HEK293 (cell line): ENCODE results near the gene R3HDM1.
A peak's percentile ranks its signal among the peaks of the same experiment; 100 is the strongest.

Experiments
- BCL6B ChIP-seq: fragments of 450-650 bp; formaldehyde crosslinking; IDR thresholded peaks from 2 replicates; pipeline ENCODE4 v1.5.1; 2017; ENCODE audit warnings: missing biosample characterization, missing genetic modification characterization
- EGR2 ChIP-seq: fragments of 450-650 bp; formaldehyde crosslinking; IDR thresholded peaks from 2 replicates; pipeline ENCODE4 v1.5.1; 2016; ENCODE audit warnings: low read depth, missing biosample characterization, missing genetic modification characterization
- KLF1 ChIP-seq: fragments of 450-650 bp; formaldehyde crosslinking; IDR thresholded peaks from 2 replicates; pipeline ENCODE4 v1.5.1; 2016; ENCODE audit warnings: missing biosample characterization, missing genetic modification characterization
- MYNN ChIP-seq: fragments of 450-650 bp; formaldehyde crosslinking; IDR thresholded peaks from 2 replicates; pipeline ENCODE4 v1.5.1; 2016; ENCODE audit warnings: missing biosample characterization, missing genetic modification characterization, borderline replicate concordance
- REST ChIP-seq: fragments of 450-650 bp; formaldehyde crosslinking; IDR thresholded peaks from 2 replicates; pipeline ENCODE4 v1.5.1; 2016; ENCODE audit warnings: missing biosample characterization, missing genetic modification characterization
- SCRT2 ChIP-seq: fragments of 450-650 bp; formaldehyde crosslinking; IDR thresholded peaks from 2 replicates; pipeline ENCODE4 v1.5.1; 2016; ENCODE audit warnings: missing biosample characterization, missing genetic modification characterization
- ZBTB21 ChIP-seq: fragments of 450-650 bp; formaldehyde crosslinking; IDR thresholded peaks from 2 replicates; pipeline ENCODE4 v1.5.1; 2017; ENCODE audit warnings: missing biosample characterization, missing genetic modification characterization
- ZBTB48 ChIP-seq: fragments of 450-650 bp; formaldehyde crosslinking; IDR thresholded peaks from 2 replicates; pipeline ENCODE4 v1.5.1; 2016; ENCODE audit warnings: missing biosample characterization, missing genetic modification characterization
- ZBTB6 ChIP-seq: fragments of 450-650 bp; formaldehyde crosslinking; IDR thresholded peaks from 2 replicates; pipeline ENCODE4 v1.5.1; 2017; ENCODE audit warnings: missing biosample characterization, missing genetic modification characterization
- ZEB2 ChIP-seq: fragments of 450-650 bp; formaldehyde crosslinking; IDR thresholded peaks from 2 replicates; pipeline ENCODE4 v1.5.1; 2016; ENCODE audit warnings: missing biosample characterization, missing genetic modification characterization
- ZNF175 ChIP-seq: fragments of 450-650 bp; formaldehyde crosslinking; IDR thresholded peaks from 2 replicates; pipeline ENCODE4 v1.5.1; 2016; ENCODE audit warnings: missing biosample characterization, missing genetic modification characterization
- ZNF19 ChIP-seq: fragments of 450-650 bp; formaldehyde crosslinking; IDR thresholded peaks from 2 replicates; pipeline ENCODE4; 2016; ENCODE audit warnings: missing biosample characterization, missing genetic modification characterization, low read depth
- ZNF2 ChIP-seq: fragments of 450-650 bp; formaldehyde crosslinking; IDR thresholded peaks from 2 replicates; pipeline ENCODE4 v1.5.1; 2016; ENCODE audit warnings: missing biosample characterization, missing genetic modification characterization
- ZNF280C ChIP-seq: fragments of 450-650 bp; formaldehyde crosslinking; IDR thresholded peaks from 2 replicates; pipeline ENCODE4 v1.5.1; 2016; ENCODE audit warnings: missing biosample characterization, missing genetic modification characterization
- ZNF324 ChIP-seq: fragments of 450-650 bp; formaldehyde crosslinking; IDR thresholded peaks from 2 replicates; pipeline ENCODE4 v1.5.1; 2016; ENCODE audit warnings: missing biosample characterization, missing genetic modification characterization
- ZNF394 ChIP-seq: fragments of 450-650 bp; formaldehyde crosslinking; IDR thresholded peaks from 2 replicates; pipeline ENCODE4 v1.5.1; 2016; ENCODE audit warnings: missing biosample characterization, missing genetic modification characterization, mild to moderate bottlenecking, moderate library complexity, borderline replicate concordance
- ZNF404 ChIP-seq: fragments of 450-650 bp; formaldehyde crosslinking; IDR thresholded peaks from 2 replicates; pipeline ENCODE4 v1.5.1; 2017; ENCODE audit warnings: missing biosample characterization, missing genetic modification characterization
- ZNF416 ChIP-seq: fragments of 450-650 bp; formaldehyde crosslinking; IDR thresholded peaks from 2 replicates; pipeline ENCODE4 v1.5.1; 2016; ENCODE audit warnings: missing biosample characterization, missing genetic modification characterization
- ZNF433 ChIP-seq: fragments of 450-650 bp; formaldehyde crosslinking; IDR thresholded peaks from 2 replicates; pipeline ENCODE4 v1.5.1; 2016; ENCODE audit warnings: missing biosample characterization, missing genetic modification characterization, low read depth
- ZNF473 ChIP-seq: fragments of 450-650 bp; formaldehyde crosslinking; IDR thresholded peaks from 2 replicates; pipeline ENCODE4 v1.5.1; 2017; ENCODE audit warnings: missing biosample characterization, missing genetic modification characterization
- ZNF510 ChIP-seq: fragments of 450-650 bp; formaldehyde crosslinking; IDR thresholded peaks from 2 replicates; pipeline ENCODE4 v1.5.1; 2018; ENCODE audit warnings: mild to moderate bottlenecking, missing genetic modification characterization, missing biosample characterization; ENCODE audit not compliant: insufficient replicate concordance
- ZNF513 ChIP-seq: fragments of 450-650 bp; IDR thresholded peaks from 2 replicates; pipeline ENCODE4 v1.5.1; 2018; ENCODE audit warnings: missing biosample characterization, missing genetic modification characterization
- ZNF623 ChIP-seq: fragments of 450-650 bp; formaldehyde crosslinking; IDR thresholded peaks from 2 replicates; pipeline ENCODE4 v1.5.1; 2016; ENCODE audit warnings: missing biosample characterization, missing genetic modification characterization
- ZNF629 ChIP-seq: fragments of 450-650 bp; formaldehyde crosslinking; IDR thresholded peaks from 2 replicates; pipeline ENCODE4 v1.5.1; 2017; ENCODE audit warnings: missing biosample characterization, missing genetic modification characterization
- ZNF843 ChIP-seq: fragments of 450-650 bp; formaldehyde crosslinking; IDR thresholded peaks from 2 replicates; pipeline ENCODE4 v1.5.1; 2016; ENCODE audit warnings: missing biosample characterization, missing genetic modification characterization
- ZSCAN18 ChIP-seq: fragments of 450-650 bp; formaldehyde crosslinking; IDR thresholded peaks from 2 replicates; pipeline ENCODE4 v1.5.1; 2016; ENCODE audit warnings: missing biosample characterization, missing genetic modification characterization
- ZSCAN23 ChIP-seq: fragments of 450-650 bp; formaldehyde crosslinking; IDR thresholded peaks from 2 replicates; pipeline ENCODE4 v1.5.1; 2016; ENCODE audit warnings: missing biosample characterization, missing genetic modification characterization
- ZXDB ChIP-seq: fragments of 450-650 bp; formaldehyde crosslinking; IDR thresholded peaks from 2 replicates; pipeline ENCODE4 v1.5.1; 2016; ENCODE audit warnings: missing biosample characterization, missing genetic modification characterization

Gene R3HDM1

GRCh38 chr2:135530313-135531230 is 712 bp upstream of the R3HDM1 start, which contains the start of gene ZRANB3 (continued):
- TF ChIP-seq SCRT2 (tag by site-specific recombination) (peak; percentile 62; the same call in 1 of the 2 replicates), ZSCAN23 (tag by site-specific recombination) (no peak), ZNF404 (tag by site-specific recombination) (no peak), ZNF629 (peak; percentile 71; the same call in 1 of the 2 replicates), REST (0 out of 2 replicates have a peak, but pooled peaks have one; percentile 26), ZBTB6 (tag by site-specific recombination) (no peak), ZBTB48 (tag by site-specific recombination) (no peak), BCL6B (tag by site-specific recombination) (no peak), EGR2 (no peak), ZNF433 (tag by site-specific recombination) (no peak), ZNF843 (no peak), ZNF513 (tag by site-specific recombination) (no peak), ZNF510 (tag by site-specific recombination) (no peak), ZNF394 (tag by site-specific recombination) (no peak), ZNF2 (tag by site-specific recombination) (no peak), KLF1 (tag by site-specific recombination) (no peak), MYNN (tag by site-specific recombination) (no peak), ZNF473 (tag by site-specific recombination) (no peak), ZNF280C (tag by site-specific recombination) (no peak), ZXDB (tag by site-specific recombination) (peak; percentile 40), ZBTB21 (tag by site-specific recombination) (peak; percentile 67; the same call in 1 of the 2 replicates), ZNF416 (tag by site-specific recombination) (no peak), ZSCAN18 (tag by site-specific recombination) (no peak), ZNF623 (tag by site-specific recombination) (no peak), ZNF175 (tag by site-specific recombination) (no peak), ZNF19 (tag by site-specific recombination) (no peak), ZNF324 (tag by site-specific recombination) (no peak), ZEB2 (tag by site-specific recombination) (peak; percentile 46)
